Mucosa of rectum (tissue), 2 donors: ENCODE data around the gene EIPR1.

ENCODE experiments used
- H3K27ac ChIP-seq, 2 donors: one replicate each; pipeline ENCODE4 v1.7.0; 2013; ENCODE audit warnings: inconsistent platforms in 2 of 2, low read depth in 2 of 2, low read length in 2 of 2
- H3K27me3 ChIP-seq, 2 donors: one replicate each; pipeline ENCODE4 v1.7.0; 2013; ENCODE audit warnings: low read length in 2 of 2; ENCODE audit not compliant: control insufficient read depth in 2 of 2, insufficient read depth in 2 of 2
- H3K36me3 ChIP-seq, 2 donors: one replicate each; pipeline ENCODE4 v1.7.0; 2013; ENCODE audit warnings: low read length in 2 of 2; ENCODE audit not compliant: control insufficient read depth in 2 of 2, insufficient read depth in 2 of 2
- H3K4me1 ChIP-seq, 2 donors: one replicate each; pipeline ENCODE4 v1.7.0; 2013; ENCODE audit warnings: low read length in 2 of 2, mild to moderate bottlenecking in 1 of 2; ENCODE audit not compliant: control insufficient read depth in 2 of 2, insufficient read depth in 2 of 2
- H3K4me3 ChIP-seq, 2 donors: one replicate each; pipeline ENCODE4 v1.7.0; 2013; ENCODE audit warnings: low read length in 2 of 2
- H3K9ac ChIP-seq, 2 donors: one replicate each; pipeline ENCODE4 v1.7.0; 2013; ENCODE audit warnings: low read length in 2 of 2, low read depth in 1 of 2, mild to moderate bottlenecking in 1 of 2
- H3K9me3 ChIP-seq, 2 donors: one replicate each; pipeline ENCODE4 v1.7.0; 2013; ENCODE audit warnings: low read length in 2 of 2; ENCODE audit not compliant: control insufficient read depth in 2 of 2
- donor health status: healthy.
- donor health status: Normal muscosa, but diverticular disease.

Gene EIPR1

GRCh38 chr2:3241971-3242746 lies 135.5 kb downstream of the EIPR1 start:
- H3K27me3 ChIP-seq: no peaks in the 10 kb centered on the region

GRCh38 chr2:3238951-3239841 lies 138.4 kb downstream of the EIPR1 start:
- no peaks in the 10 kb centered on the region for H3K36me3 ChIP-seq
- no peak overlapping the region for H3K4me3 ChIP-seq
- no peaks in the 10 kb centered on the region for H3K9me3 ChIP-seq
- no peaks in the 10 kb centered on the region for H3K27me3 ChIP-seq
- no peaks in the 10 kb centered on the region for H3K4me1 ChIP-seq
- H3K9ac ChIP-seq: no peak overlapping the region
- no peak overlapping the region for H3K27ac ChIP-seq

More at GRCh38 chr2:3241971-3242746, 135.5 kb downstream of the EIPR1 start:
- Histone ChIP-seq H3K4me3 (no peak overlapping the region), H3K27ac (no peak overlapping the region), H3K9me3 (no peaks in the 10 kb centered on the region), H3K4me1 (no peaks in the 10 kb centered on the region), H3K9ac (no peak overlapping the region), H3K36me3 (no peaks in the 10 kb centered on the region)

DNA sequence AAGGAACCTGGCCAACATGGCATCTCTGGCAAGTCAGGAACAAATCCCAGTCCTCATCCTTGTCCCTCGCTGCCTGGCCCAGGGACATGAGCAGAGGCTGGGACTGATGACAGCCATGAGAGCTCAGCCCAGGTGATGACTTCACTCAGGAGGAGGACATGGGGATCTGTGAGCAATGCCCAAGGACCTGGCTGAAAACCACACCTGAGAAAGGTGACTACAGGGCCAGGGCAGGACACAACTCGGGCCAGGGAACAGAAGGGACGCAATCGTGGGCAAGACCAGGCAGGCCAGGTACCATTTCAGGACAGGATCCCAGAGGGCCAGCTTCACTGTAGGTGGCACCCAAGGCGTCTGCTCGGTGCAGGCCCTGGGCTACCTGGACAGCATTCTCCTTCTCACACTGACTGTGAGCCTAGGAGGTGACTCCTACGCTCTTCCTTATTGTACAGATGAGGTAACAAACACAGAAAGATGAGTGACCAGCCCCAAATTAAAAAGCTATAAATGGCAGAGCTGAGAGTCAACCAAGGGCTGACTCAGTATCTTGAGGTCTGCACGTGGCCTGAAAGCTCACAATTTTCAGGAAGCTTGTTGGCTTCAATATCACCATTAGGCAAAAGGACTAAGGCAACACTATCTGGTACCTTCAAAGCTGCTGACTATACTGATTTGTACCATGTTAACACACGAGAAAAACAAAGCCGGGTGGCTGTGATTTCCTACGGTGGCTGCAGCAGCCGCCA lies 141.1 kb downstream of the EIPR1 start:
- Histone ChIP-seq H3K9ac (no peak overlapping the region), H3K4me3 (no peak overlapping the region), H3K36me3 (no peaks in the 10 kb centered on the region), H3K9me3 (no peaks in the 10 kb centered on the region), H3K4me1 (no peaks in the 10 kb centered on the region), H3K27me3 (no peaks in the 10 kb centered on the region), H3K27ac (no peak overlapping the region)

DNA sequence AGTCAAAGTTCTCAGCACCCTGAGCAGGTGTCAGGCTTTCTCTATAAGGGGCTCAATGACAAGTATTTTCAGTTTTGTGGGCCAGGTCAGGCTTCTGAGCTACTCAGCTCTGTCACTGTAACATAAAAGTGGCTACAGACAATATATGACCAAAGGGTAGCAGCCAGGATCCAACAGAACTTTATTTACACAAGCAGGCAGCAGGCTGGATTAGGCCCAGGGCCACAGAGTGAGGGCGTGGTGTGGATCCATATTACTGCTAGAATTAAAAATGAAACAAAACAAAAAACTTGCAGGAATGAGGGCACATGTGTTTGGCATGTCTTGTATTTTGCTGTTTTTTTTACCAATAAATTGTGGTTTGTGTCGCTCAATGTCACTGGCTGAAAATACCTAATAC lies 143.7 kb downstream of the EIPR1 start:
- Histone ChIP-seq H3K36me3 (no peaks in the 10 kb centered on the region), H3K4me3 (no peak overlapping the region), H3K9ac (no peak overlapping the region), H3K9me3 (peaks cover 0 to 4% of the 10 kb centered on the region in 2 donors), H3K4me1 (no peaks in the 10 kb centered on the region), H3K27me3 (no peaks in the 10 kb centered on the region), H3K27ac (no peak overlapping the region)

DNA sequence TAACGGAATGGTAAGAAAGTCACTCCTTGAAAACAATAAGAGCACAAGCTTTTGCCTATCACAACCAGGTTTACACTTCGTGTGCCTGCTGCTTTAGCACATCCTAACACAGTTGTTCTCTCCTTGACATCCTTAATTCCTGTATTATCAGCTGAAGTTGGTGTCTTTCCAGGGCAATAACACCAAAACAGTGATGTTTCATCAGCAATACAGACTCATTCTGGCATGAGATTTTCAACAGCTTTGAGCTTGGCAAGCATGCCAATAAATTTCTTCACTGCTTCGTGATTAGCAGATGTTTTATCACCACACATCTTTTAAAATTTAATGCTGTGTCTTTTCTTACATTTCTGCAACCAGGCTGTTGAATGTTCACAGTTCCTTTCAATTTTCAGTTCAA lies 148.4 kb downstream of the EIPR1 start:
- Histone ChIP-seq H3K4me1 (no peaks in the 10 kb centered on the region), H3K4me3 (no peak overlapping the region), H3K27me3 (no peaks in the 10 kb centered on the region), H3K9me3 (peaks cover 0 to 4% of the 10 kb centered on the region in 2 donors), H3K9ac (no peak overlapping the region), H3K36me3 (no peaks in the 10 kb centered on the region), H3K27ac (no peak overlapping the region)

GRCh38 chr2:3224681-3225080 lies 152.9 kb downstream of the EIPR1 start:
- Histone ChIP-seq H3K4me3 (no peak overlapping the region), H3K27me3 (no peaks in the 10 kb centered on the region), H3K27ac (no peak overlapping the region), H3K9me3 (peaks cover 0 to 3% of the 10 kb centered on the region in 2 donors), H3K36me3 (no peaks in the 10 kb centered on the region), H3K9ac (no peak overlapping the region), H3K4me1 (no peaks in the 10 kb centered on the region)

GRCh38 chr2:3223080-3223923 lies 154.3 kb downstream of the EIPR1 start:
- Histone ChIP-seq H3K4me1 (no peaks in the 10 kb centered on the region), H3K36me3 (no peaks in the 10 kb centered on the region), H3K9me3 (no peaks in the 10 kb centered on the region), H3K4me3 (no peak overlapping the region), H3K9ac (no peak overlapping the region), H3K27ac (no peak overlapping the region), H3K27me3 (no peaks in the 10 kb centered on the region)

- H3K9me3 ChIP-seq: no peaks in the 10 kb centered on the region
- H3K36me3 ChIP-seq: no peaks in the 10 kb centered on the region
- H3K27me3 ChIP-seq: no peaks in the 10 kb centered on the region
- H3K4me1 ChIP-seq: no peaks in the 10 kb centered on the region
- H3K9ac ChIP-seq: no peak overlapping the region
- H3K27ac ChIP-seq: no peak overlapping the region
- no peak overlapping the region for H3K4me3 ChIP-seq
These were observed 155.0 kb downstream of the EIPR1 start for GRCh38 chr2:3222636-3223035.

DNA sequence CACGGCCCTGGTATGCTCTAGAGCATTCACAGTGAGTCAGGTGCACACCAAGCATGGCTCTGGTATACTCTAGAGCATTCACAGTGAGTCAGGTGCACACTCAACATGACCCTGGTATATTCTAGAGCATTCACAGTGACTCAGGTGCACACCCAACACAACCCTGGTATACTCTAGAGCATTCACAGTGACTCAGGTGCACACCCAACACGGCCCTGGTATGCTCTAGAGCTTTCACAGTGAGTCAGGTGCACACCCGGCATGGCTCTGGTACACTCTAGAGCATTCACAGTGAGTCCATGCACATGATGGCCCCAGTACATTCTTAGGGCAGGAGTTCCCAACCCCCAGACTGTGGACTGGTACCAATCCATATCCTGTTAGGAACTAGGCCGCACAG lies 158.1 kb downstream of the EIPR1 start:
- Histone ChIP-seq H3K9me3 (no peaks in the 10 kb centered on the region), H3K36me3 (no peaks in the 10 kb centered on the region), H3K4me1 (no peaks in the 10 kb centered on the region), H3K27me3 (no peaks in the 10 kb centered on the region), H3K4me3 (no peak overlapping the region), H3K9ac (no peak overlapping the region), H3K27ac (no peak overlapping the region)
